Activated CD8-positive, alpha-beta memory T cell treated with anti-CD3 and anti-CD28 coated beads, Interleukin-2, amount 10 ng/mL, durations not matched to agents 7 days and 5 days (primary cell): ENCODE measurements around the gene KSR2. TPM values are rescaled to one million over a fixed set of nuclear protein-coding genes. Genes with fewer than 3 reads are reported as not detected.
"Not testable (repeated sequence)": the region's sequence is repeated elsewhere in the genome, so short reads cannot be mapped to it uniquely, and the experiment has no call there.

ENCODE experiments used
- ATAC-seq: fragments of 150-1000 bp; cut with Tn5 transposase; one replicate; pipeline ENCODE4 v1.10.0; 2021; ENCODE audit warnings: moderate library complexity
- CTCF ChIA-PET: fragments of 350-600 bp; sonication (Branson Sonifier 250); formaldehyde crosslinking; loops from one replicate; lab custom pipeline; 2021; ENCODE audit warnings: antibody characterized with exemption; lab: Charles Lee
- DNase-seq: peaks from one replicate; pipeline ENCODE4 v3.0.0-alpha.2; 2020
- H3K27ac Mint-ChIP-seq: one replicate; pipeline ENCODE4 v1.8.0; 2021; ENCODE audit warnings: mild to moderate bottlenecking, mixed read lengths
- H3K27me3 Mint-ChIP-seq: one replicate; pipeline ENCODE4 v1.8.0; 2021; ENCODE audit warnings: mixed read lengths
- H3K36me3 Mint-ChIP-seq: one replicate; pipeline ENCODE4 v1.8.0; 2021; ENCODE audit warnings: mild to moderate bottlenecking, mixed read lengths
- H3K4me1 Mint-ChIP-seq: one replicate; pipeline ENCODE4 v1.8.0; 2021; ENCODE audit warnings: mixed read lengths
- H3K4me3 Mint-ChIP-seq: one replicate; pipeline ENCODE4 v1.8.0; 2021; ENCODE audit warnings: mild to moderate bottlenecking, moderate library complexity, mixed read lengths
- H3K9me3 Mint-ChIP-seq: one replicate; pipeline ENCODE4 v1.8.0; 2022; ENCODE audit warnings: low read depth, mixed read lengths
- total RNA-seq, 2 experiments: library from RNA; stranded (reverse); gene quantifications; one replicate each; pipeline ENCODE4 v1.2.3, GENCODE V29; 2021

KSR2 gene
- total RNA-seq, 2 experiments from 2014 or later, result not detected

- Mint-ChIP-seq H3K4me1 (no peaks in the 10 kb centered on the region), H3K4me3 (no peak overlapping the region), H3K36me3 (no peaks in the 10 kb centered on the region), H3K27ac (no peak overlapping the region), H3K27me3 (no peaks in the 10 kb centered on the region), H3K9me3 (no peaks in the 10 kb centered on the region)
- CTCF ChIA-PET, result no interaction called here
- ATAC-seq (no peak), DNase-seq (no peak)
Measured at GRCh38 chr12:117897372-117898161, 71.2 kb downstream of the KSR2 start.

- H3K4me1 Mint-ChIP-seq, result no peaks in the 10 kb centered on the region
- DNase-seq (no peak), ATAC-seq (no peak)
- CTCF ChIA-PET, result no interaction called here
- H3K4me3 Mint-ChIP-seq, result no peak overlapping the region
- no peak overlapping the region for H3K27ac Mint-ChIP-seq
- no peaks in the 10 kb centered on the region for H3K27me3 Mint-ChIP-seq
- no peaks in the 10 kb centered on the region for H3K36me3 Mint-ChIP-seq
- H3K9me3 Mint-ChIP-seq, result no peaks in the 10 kb centered on the region
Measured at GRCh38 chr12:117896009-117896408, 72.8 kb downstream of the KSR2 start.

GRCh38 chr12:117892441-117892840 lies 76.3 kb downstream of the KSR2 start:
- ATAC-seq (no peak), DNase-seq (no peak)
- no peaks in the 10 kb centered on the region for H3K36me3 Mint-ChIP-seq
- CTCF ChIA-PET, result no interaction called here
- no peaks in the 10 kb centered on the region for H3K4me1 Mint-ChIP-seq
- H3K27ac Mint-ChIP-seq, result no peak overlapping the region
- H3K4me3 Mint-ChIP-seq, result no peak overlapping the region
- H3K9me3 Mint-ChIP-seq, result no peaks in the 10 kb centered on the region
- peaks cover 10% of the 10 kb centered on the region for H3K27me3 Mint-ChIP-seq

- not testable (repeated sequence) for H3K27ac Mint-ChIP-seq, H3K4me1 Mint-ChIP-seq, H3K4me3 Mint-ChIP-seq, DNase-seq, H3K36me3 Mint-ChIP-seq, H3K27me3 Mint-ChIP-seq, ATAC-seq, H3K9me3 Mint-ChIP-seq
- CTCF ChIA-PET, result interaction anchor here (0.6 to 1.3 kb wide), 2 partner anchors 16 to 141 kb away, joined by 4 read pairs; no protein-coding TSS in a partner anchor
Measured at GRCh38 chr12:117891265-117891664, 77.5 kb downstream of the KSR2 start.

- Mint-ChIP-seq H3K27me3 (peaks cover 10% of the 10 kb centered on the region), H3K9me3 (no peaks in the 10 kb centered on the region), H3K4me1 (no peaks in the 10 kb centered on the region), H3K27ac (no peak overlapping the region), H3K4me3 (no peak overlapping the region), H3K36me3 (no peaks in the 10 kb centered on the region)
- DNase-seq (no peak), ATAC-seq (no peak)
- CTCF ChIA-PET, result interaction anchor here (1.3 kb wide), 1 partner anchor 15 kb away, joined by 4 read pairs; no protein-coding TSS in a partner anchor
Measured at GRCh38 chr12:117890644-117891043, 78.1 kb downstream of the KSR2 start.

- no peak for DNase-seq
- Mint-ChIP-seq H3K4me1 (no peaks in the 10 kb centered on the region), H3K4me3 (no peak overlapping the region), H3K36me3 (no peaks in the 10 kb centered on the region), H3K27me3 (peaks cover 10% of the 10 kb centered on the region), H3K9me3 (no peaks in the 10 kb centered on the region), H3K27ac (no peak overlapping the region)
- ATAC-seq, result no peak
- CTCF ChIA-PET, result interaction anchor here (1.3 kb wide), 1 partner anchor 15 kb away, joined by 4 read pairs; no protein-coding TSS in a partner anchor
Measured at GRCh38 chr12:117890137-117890536, 78.7 kb downstream of the KSR2 start.

GRCh38 chr12:117889098-117889497 lies 79.7 kb downstream of the KSR2 start:
- peaks cover 10% of the 10 kb centered on the region for H3K27me3 Mint-ChIP-seq
- ATAC-seq, result no peak
- no peaks in the 10 kb centered on the region for H3K9me3 Mint-ChIP-seq
- no peak overlapping the region for H3K4me3 Mint-ChIP-seq
- no peaks in the 10 kb centered on the region for H3K4me1 Mint-ChIP-seq
- H3K27ac Mint-ChIP-seq, result no peak overlapping the region
- H3K36me3 Mint-ChIP-seq, result no peaks in the 10 kb centered on the region
- DNase-seq, result no peak
- CTCF ChIA-PET, result no interaction called here

- CTCF ChIA-PET, result no interaction called here
- DNase-seq (no peak), ATAC-seq (no peak)
- H3K27ac Mint-ChIP-seq, result no peak overlapping the region
- H3K4me1 Mint-ChIP-seq, result no peaks in the 10 kb centered on the region
- no peak overlapping the region for H3K4me3 Mint-ChIP-seq
- H3K36me3 Mint-ChIP-seq, result no peaks in the 10 kb centered on the region
- peaks cover 5% of the 10 kb centered on the region for H3K9me3 Mint-ChIP-seq
- H3K27me3 Mint-ChIP-seq, result peaks cover 12% of the 10 kb centered on the region
Measured at GRCh38 chr12:117885211-117885610, 83.6 kb downstream of the KSR2 start.

- CTCF ChIA-PET, result no interaction called here
- H3K4me1 Mint-ChIP-seq, result no peaks in the 10 kb centered on the region
- H3K36me3 Mint-ChIP-seq, result no peaks in the 10 kb centered on the region
Measured at GRCh38 chr12:117884161-117884560, 84.6 kb downstream of the KSR2 start.

GRCh38 chr12:117882603-117883184 lies 86.1 kb downstream of the KSR2 start:
- Mint-ChIP-seq H3K36me3 (no peaks in the 10 kb centered on the region), H3K4me1 (no peaks in the 10 kb centered on the region), H3K27ac (no peak overlapping the region), H3K27me3 (peaks cover 9% of the 10 kb centered on the region), H3K4me3 (no peak overlapping the region), H3K9me3 (peaks cover 5% of the 10 kb centered on the region)
- no peak for ATAC-seq
- DNase-seq, result no peak
- CTCF ChIA-PET, result no interaction called here

More at GRCh38 chr12:117884161-117884560, 84.6 kb downstream of the KSR2 start:
- Mint-ChIP-seq H3K9me3 (peaks cover 5% of the 10 kb centered on the region), H3K27me3 (peaks cover 6% of the 10 kb centered on the region), H3K27ac (no peak overlapping the region), H3K4me3 (no peak overlapping the region)
- no peak for DNase-seq
- no peak for ATAC-seq

- H3K36me3 Mint-ChIP-seq, result no peaks in the 10 kb centered on the region
- DNase-seq (no peak), ATAC-seq (no peak)
- H3K27me3 Mint-ChIP-seq, result peaks cover 11% of the 10 kb centered on the region
- H3K9me3 Mint-ChIP-seq, result peaks cover 5% of the 10 kb centered on the region
- no peak overlapping the region for H3K4me3 Mint-ChIP-seq
- no peak overlapping the region for H3K27ac Mint-ChIP-seq
- CTCF ChIA-PET, result interaction anchor here (1.2 kb wide), 1 partner anchor 25 kb away, joined by 3 read pairs; no protein-coding TSS in a partner anchor
- no peaks in the 10 kb centered on the region for H3K4me1 Mint-ChIP-seq
Measured at GRCh38 chr12:117882181-117882580, 86.6 kb downstream of the KSR2 start.

GRCh38 chr12:117881517-117881916 lies 87.3 kb downstream of the KSR2 start:
- H3K27me3 Mint-ChIP-seq, result peaks cover 13% of the 10 kb centered on the region
- peaks cover 5% of the 10 kb centered on the region for H3K9me3 Mint-ChIP-seq
- no peaks in the 10 kb centered on the region for H3K36me3 Mint-ChIP-seq
- CTCF ChIA-PET, result interaction anchor here (1.2 kb wide), 1 partner anchor 24 kb away, joined by 3 read pairs; no protein-coding TSS in a partner anchor
- ATAC-seq (no peak), DNase-seq (no peak)
- H3K4me3 Mint-ChIP-seq, result no peak overlapping the region
- no peaks in the 10 kb centered on the region for H3K4me1 Mint-ChIP-seq
- no peak overlapping the region for H3K27ac Mint-ChIP-seq

GRCh38 chr12:117878605-117879004 lies 90.2 kb downstream of the KSR2 start:
- DNase-seq, result no peak
- peaks cover 21% of the 10 kb centered on the region for H3K27me3 Mint-ChIP-seq
- CTCF ChIA-PET, result no interaction called here
- peaks cover 5% of the 10 kb centered on the region for H3K9me3 Mint-ChIP-seq
- no peak overlapping the region for H3K4me3 Mint-ChIP-seq
- H3K36me3 Mint-ChIP-seq, result no peaks in the 10 kb centered on the region
- ATAC-seq, result no peak
- H3K4me1 Mint-ChIP-seq, result peaks cover 5% of the 10 kb centered on the region
- no peak overlapping the region for H3K27ac Mint-ChIP-seq

- no peaks in the 10 kb centered on the region for H3K9me3 Mint-ChIP-seq
- H3K36me3 Mint-ChIP-seq, result no peaks in the 10 kb centered on the region
- ATAC-seq (no peak), DNase-seq (no peak)
- H3K4me3 Mint-ChIP-seq, result no peak overlapping the region
- peaks cover 5% of the 10 kb centered on the region for H3K4me1 Mint-ChIP-seq
- CTCF ChIA-PET, result interaction anchor here (4.3 kb wide), 1 partner anchor 19 kb away, joined by 21 read pairs; no protein-coding TSS in a partner anchor
- H3K27me3 Mint-ChIP-seq, result peaks cover 23% of the 10 kb centered on the region
- H3K27ac Mint-ChIP-seq, result no peak overlapping the region
Measured at GRCh38 chr12:117876436-117876816, 92.4 kb downstream of the KSR2 start.
